K562 (cell line): Measurements from ENCODE around the gene COL5A3. TPM values are rescaled to one million over a fixed set of nuclear protein-coding genes. Genes with fewer than 3 reads are reported as not detected.

Source experiments
- CBX2 ChIP-seq: fragments of 200-600 bp; sonication (generic); IDR thresholded peaks from one replicate; pipeline ENCODE4 v1.6.1; 2012; ENCODE audit warnings: mild to moderate bottlenecking, low read length, inconsistent platforms; ENCODE audit not compliant: insufficient read depth, poor library complexity, severe bottlenecking
- HDAC6 ChIP-seq: IDR thresholded peaks from 2 replicates; pipeline ENCODE4 v1.6.1; 2012; ENCODE audit warnings: low read depth, mild to moderate bottlenecking, control low read depth, inconsistent platforms, low read length, moderate library complexity
- MAFG ChIP-seq: fragments of 450-650 bp; conservative IDR thresholded peaks from 2 replicates; pipeline ENCODE4 v1.6.1; 2016; ENCODE audit warnings: missing genetic modification characterization, missing compliant biosample characterization
- MNT ChIP-seq, 2 experiments: fragments of 450-650 bp; conservative IDR thresholded peaks; 2 replicates each; pipeline ENCODE4 v1.6.1; 2017; ENCODE audit warnings: mild to moderate bottlenecking in 2 of 2, moderate library complexity in 2 of 2
- NFE2 ChIP-seq: IDR thresholded peaks from 2 replicates; pipeline ENCODE4 v1.6.1; 2014; ENCODE audit warnings: antibody characterized with exemption, low read depth
- PHB ChIP-seq: fragments of 250-450 bp; sonication (Bioruptor Pico); IDR thresholded peaks from 2 replicates; pipeline ENCODE4 v1.5.0; 2021
- SREBF2 ChIP-seq: sonication (generic); formaldehyde crosslinking; IDR thresholded peaks from 2 replicates; pipeline ENCODE4 v1.4.0; 2020; ENCODE audit warnings: mild to moderate bottlenecking, missing genetic modification reagents
- ZNF184 ChIP-seq: sonication (generic); formaldehyde crosslinking; IDR thresholded peaks from 2 replicates; pipeline ENCODE4 v1.5.0; 2020; ENCODE audit warnings: missing genetic modification reagents
- ZNF217 ChIP-seq: sonication (generic); formaldehyde crosslinking; IDR thresholded peaks from 2 replicates; pipeline ENCODE4 v1.8.0; 2022; ENCODE audit warnings: mild to moderate bottlenecking, missing genetic modification reagents
- ZSCAN29 ChIP-seq: fragments of 450-650 bp; IDR thresholded peaks from 2 replicates; pipeline ENCODE4 v1.6.1; 2017
- polyA plus RNA-seq, 8 experiments: library from polyadenylated mRNA; depleted of rRNA in 4 of 8; stranded (reverse) in 5 of 8; unstranded in 3 of 8; fragments of >200 nt; fragmentation: Nextera tagmentation in 2 of 8; fragmentation: Illumina TruSeq in 1 of 8; extraction: Ambion mirVana in 2 of 8; extraction: Trizol in 1 of 8; gene quantifications; 2 replicates each; pipeline versions ENCODE4 v1.2.1 to v1.2.3, GENCODE V29; 2011 to 2014; ENCODE audit warnings: inconsistent platforms in 1 of 8, missing spikeins in 1 of 8
- total RNA-seq, 7 experiments: library from RNA; depleted of rRNA in 6 of 7; stranded (reverse); fragments of >200 nt in 6 of 7; fragmentation: Illumina TruSeq in 2 of 7; extraction: Trizol in 2 of 7; gene quantifications; 2 replicates each; pipeline versions ENCODE4 v1.2.1 to v1.2.3, GENCODE V29; 2011 to 2021; ENCODE audit warnings: low replicate concordance in 1 of 7

The COL5A3 gene
- total and polyA plus RNA-seq, 9 of the 15 experiments (the other 6 are each of a cell fraction or from before 2014, with no cell fraction given), result 0.01 to 0.02 TPM; not detected in 7

GRCh38 chr19:10001899-10002298 lies 8.4 kb downstream of the COL5A3 start (continued):
- TF ChIP-seq CBX2, result no peak
- TF ChIP-seq ZNF184 (CRISPR knock-in tag), result no peak
- TF ChIP-seq MNT (conservative IDR thresholded peaks at IDR 0.05), result no peak
- no peak for TF ChIP-seq HDAC6
- TF ChIP-seq SREBF2 (CRISPR knock-in tag), result no peak
- no peak for TF ChIP-seq ZSCAN29
- TF ChIP-seq ZNF217 (CRISPR knock-in tag), result no peak
- peak; percentile 92 for TF ChIP-seq NFE2
- peak; percentile 76 for TF ChIP-seq MAFG (tag)
- no peak for TF ChIP-seq PHB (CRISPR knock-in tag)
